ENCODE measurements around the gene CDC42. TPM values are rescaled to one million over a fixed set of nuclear protein-coding genes. Genes with fewer than 3 reads are reported as not detected.

Gene CDC42
- total and polyA plus RNA-seq, 8 donors = 277 to 381 (median 335) TPM

DNA sequence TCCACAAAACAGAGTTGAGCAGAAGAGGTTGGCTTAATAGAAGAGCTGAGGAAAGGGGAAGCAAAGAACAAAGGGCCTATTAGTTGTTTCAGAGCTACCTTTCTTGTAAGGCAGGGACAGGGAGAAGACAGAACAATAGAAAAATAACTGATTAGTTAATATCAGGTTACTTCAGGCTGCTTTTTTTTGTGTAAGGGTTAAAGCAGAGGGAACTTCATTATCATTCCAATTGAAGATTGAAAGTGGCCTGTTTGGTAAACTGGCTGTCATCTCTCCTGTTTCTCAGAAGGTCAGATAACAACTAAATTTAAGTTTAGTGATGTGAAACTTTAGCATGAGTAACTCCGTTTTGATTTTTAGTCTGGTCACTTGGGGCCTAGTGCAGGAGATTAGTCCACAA, 22.3 kb downstream of the CDC42 start:
- DNase-seq (no peak), ATAC-seq (no peak)
- Histone ChIP-seq H3K36me3 (peaks cover 0 to 15% of the 10 kb centered on the region in 2 donors), H3K4me1 (peaks cover 46 to 99% of the 10 kb centered on the region in 2 donors), H3K4me3 (no peak overlapping the region), H3K27ac (peak overlapping the region in 1 of 2 donors; percentile 71), H3K9me3 (no peaks in the 10 kb centered on the region), H3K27me3 (no peaks in the 10 kb centered on the region)
- intact Hi-C loops (cut with DNase I) = no loop called here
- TF ChIP-seq, protein P1, sequence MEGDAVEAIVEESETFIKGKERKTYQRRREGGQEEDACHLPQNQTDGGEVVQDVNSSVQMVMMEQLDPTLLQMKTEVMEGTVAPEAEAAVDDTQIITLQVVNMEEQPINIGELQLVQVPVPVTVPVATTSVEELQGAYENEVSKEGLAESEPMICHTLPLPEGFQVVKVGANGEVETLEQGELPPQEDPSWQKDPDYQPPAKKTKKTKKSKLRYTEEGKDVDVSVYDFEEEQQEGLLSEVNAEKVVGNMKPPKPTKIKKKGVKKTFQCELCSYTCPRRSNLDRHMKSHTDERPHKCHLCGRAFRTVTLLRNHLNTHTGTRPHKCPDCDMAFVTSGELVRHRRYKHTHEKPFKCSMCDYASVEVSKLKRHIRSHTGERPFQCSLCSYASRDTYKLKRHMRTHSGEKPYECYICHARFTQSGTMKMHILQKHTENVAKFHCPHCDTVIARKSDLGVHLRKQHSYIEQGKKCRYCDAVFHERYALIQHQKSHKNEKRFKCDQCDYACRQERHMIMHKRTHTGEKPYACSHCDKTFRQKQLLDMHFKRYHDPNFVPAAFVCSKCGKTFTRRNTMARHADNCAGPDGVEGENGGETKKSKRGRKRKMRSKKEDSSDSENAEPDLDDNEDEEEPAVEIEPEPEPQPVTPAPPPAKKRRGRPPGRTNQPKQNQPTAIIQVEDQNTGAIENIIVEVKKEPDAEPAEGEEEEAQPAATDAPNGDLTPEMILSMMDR (IDR thresholded peaks at IDR 0.05) = no peak

DNA sequence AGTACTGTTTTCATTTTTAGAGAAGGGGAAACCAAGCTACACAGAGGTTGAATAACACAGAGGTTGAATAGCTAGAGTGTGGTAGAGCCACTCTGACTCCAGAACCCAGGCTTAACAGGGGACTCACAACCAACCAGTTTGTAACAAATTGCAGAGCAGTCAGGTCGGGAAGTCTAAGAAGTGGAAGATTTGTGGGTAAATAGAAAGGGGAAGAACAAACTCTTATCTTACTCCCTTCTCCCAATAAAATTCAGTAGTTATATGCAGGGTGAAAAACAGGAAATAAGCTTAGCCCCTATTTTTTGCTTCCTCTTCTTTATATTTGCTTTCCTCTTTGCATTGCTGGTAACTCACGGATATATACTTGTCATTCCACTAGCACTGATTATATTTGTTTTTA, 23.2 kb downstream of the CDC42 start:
- H3K36me3 ChIP-seq = peaks cover 0 to 24% of the 10 kb centered on the region in 2 donors
- intact Hi-C loops (cut with DNase I) = no loop called here
- H3K9me3 ChIP-seq = no peaks in the 10 kb centered on the region
- H3K4me3 ChIP-seq = no peak overlapping the region
- TF ChIP-seq, protein P1 (IDR thresholded peaks at IDR 0.05) = no peak
- DNase-seq = no peak
- no peaks in the 10 kb centered on the region for H3K27me3 ChIP-seq
- peak; percentile 55 for ATAC-seq
- H3K4me1 ChIP-seq = peaks cover 46 to 97% of the 10 kb centered on the region in 2 donors
- peak overlapping the region in 1 of 2 donors; percentile 71 for H3K27ac ChIP-seq

DNA sequence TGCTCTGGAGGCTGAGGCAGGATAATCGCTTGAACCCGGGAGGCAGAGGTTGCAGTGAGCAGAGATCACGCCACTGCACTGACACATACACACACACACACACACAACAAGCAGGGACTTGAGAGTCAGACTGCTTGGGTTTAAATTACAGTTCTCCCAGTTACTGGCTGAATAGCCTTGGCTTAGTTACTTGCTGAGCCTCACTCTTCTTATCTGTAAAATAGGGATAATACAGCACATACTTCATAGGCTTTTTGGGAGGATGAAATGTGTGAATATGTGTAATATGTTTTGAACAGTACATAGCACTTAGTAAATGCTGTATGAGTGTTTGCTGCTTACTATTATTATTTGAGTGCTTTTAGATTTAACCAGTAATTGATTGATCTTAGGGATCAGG, 23.8 kb downstream of the CDC42 start:
- TF ChIP-seq, protein P1 (IDR thresholded peaks at IDR 0.05) = no peak
- H3K36me3 ChIP-seq = peaks cover 0 to 30% of the 10 kb centered on the region in 2 donors
- peak overlapping the region in 1 of 2 donors; percentile 71 for H3K27ac ChIP-seq
- DNase-seq (no peak), ATAC-seq (no peak)
- intact Hi-C loops (cut with DNase I) = no loop called here
- no peaks in the 10 kb centered on the region for H3K9me3 ChIP-seq
- peaks cover 44 to 96% of the 10 kb centered on the region in 2 donors for H3K4me1 ChIP-seq
- H3K27me3 ChIP-seq = no peaks in the 10 kb centered on the region
- no peak overlapping the region for H3K4me3 ChIP-seq

DNA sequence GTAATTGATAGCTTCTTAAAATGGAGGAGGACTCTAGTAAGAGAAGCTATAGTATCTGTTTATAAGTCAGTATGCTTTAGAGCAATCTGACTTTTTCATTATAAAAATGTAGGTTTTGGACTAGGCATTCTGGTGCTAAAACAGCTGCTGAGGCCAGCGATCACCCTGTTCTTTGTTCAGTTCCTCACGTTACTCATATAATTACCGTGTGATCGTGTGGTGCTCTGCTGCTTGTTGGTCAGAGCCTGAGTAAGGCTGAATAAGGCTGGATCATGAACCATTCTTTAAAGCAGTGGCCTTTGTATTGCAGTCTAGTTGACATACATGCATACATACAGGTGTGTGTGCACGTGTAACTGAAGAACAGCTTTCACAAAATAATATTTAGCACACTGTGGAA, 25.2 kb downstream of the CDC42 start:
- peak; percentile 19 for ATAC-seq
- Histone ChIP-seq H3K9me3 (no peaks in the 10 kb centered on the region), H3K36me3 (peaks cover 0 to 44% of the 10 kb centered on the region in 2 donors), H3K27me3 (no peaks in the 10 kb centered on the region), H3K4me1 (peaks cover 34 to 88% of the 10 kb centered on the region in 2 donors), H3K27ac (no peak overlapping the region), H3K4me3 (no peak overlapping the region)
- intact Hi-C loops (cut with DNase I) = no loop called here
- no peak for DNase-seq
- TF ChIP-seq, protein P1 (IDR thresholded peaks at IDR 0.05) = no peak

DNA sequence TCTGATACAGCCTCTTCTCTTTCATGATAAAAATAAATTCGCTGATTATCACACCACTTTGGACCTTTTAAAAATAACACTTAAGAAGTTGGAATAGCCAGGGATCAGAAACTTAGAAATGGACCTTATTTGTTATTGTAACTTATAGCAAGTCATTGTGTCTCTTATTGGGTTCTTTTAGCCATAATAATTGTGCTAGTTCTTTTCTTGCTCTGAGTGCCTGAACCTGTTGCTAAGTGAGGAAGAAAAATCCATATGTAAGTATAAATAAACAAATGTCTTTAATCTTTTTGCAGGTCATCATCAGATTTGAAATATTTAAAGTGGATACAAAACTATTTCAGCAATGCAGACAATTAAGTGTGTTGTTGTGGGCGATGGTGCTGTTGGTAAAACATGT, 25.6 kb downstream of the CDC42 start:
- ATAC-seq (no peak), DNase-seq (no peak)
- intact Hi-C loops (cut with DNase I) = no loop called here
- peaks cover 32 to 87% of the 10 kb centered on the region in 2 donors for H3K4me1 ChIP-seq
- H3K4me3 ChIP-seq = no peak overlapping the region
- H3K36me3 ChIP-seq = peaks cover 0 to 48% of the 10 kb centered on the region in 2 donors
- H3K27me3 ChIP-seq = no peaks in the 10 kb centered on the region
- TF ChIP-seq, protein P1 (IDR thresholded peaks at IDR 0.05) = no peak
- H3K9me3 ChIP-seq = no peaks in the 10 kb centered on the region
- H3K27ac ChIP-seq = no peak overlapping the region
